HCT116 (cell line): ENCODE data around the gene HPCAL1.

Source experiments
- EZH2 ChIP-seq: fragments of 200-600 bp; sonication (generic); IDR thresholded peaks from 2 replicates; pipeline ENCODE4 v1.6.1; 2017; ENCODE audit warnings: antibody characterized with exemption, mixed run types
- EZH2phosphoT487 ChIP-seq: fragments of 200-600 bp; IDR thresholded peaks from 2 replicates; pipeline ENCODE4 v1.6.1; 2018; ENCODE audit warnings: antibody characterized with exemption, borderline replicate concordance
- POLR2A ChIP-seq: IDR thresholded peaks from 2 replicates; pipeline ENCODE4 v1.7.0; 2011; ENCODE audit warnings: borderline replicate concordance; ENCODE audit not compliant: insufficient read depth, insufficient read length; ENCODE audit errors: extremely low read depth
- POLR2AphosphoS5 ChIP-seq: IDR thresholded peaks from 2 replicates; pipeline ENCODE4 v1.6.1; 2011; ENCODE audit warnings: mild to moderate bottlenecking, low read depth, low read length, moderate library complexity
- YY1 ChIP-seq: IDR thresholded peaks from 2 replicates; pipeline ENCODE4 v1.6.1; 2011; ENCODE audit warnings: low read length, low read depth, moderate library complexity, mild to moderate bottlenecking; ENCODE audit not compliant: insufficient replicate concordance; ENCODE audit errors: extremely low read depth
- TF ChIP-seq, protein P1 (sequence below), 3 experiments: fragments of 200-600 bp in 1 of 3; sonication (generic) in 1 of 3; IDR thresholded peaks in 2 of 3; conservative IDR thresholded peaks in 1 of 3; 2 replicates each; pipeline ENCODE4 v1.5.1; 2012 to 2017; ENCODE audit warnings: low read depth in 2 of 3, low read length in 2 of 3, antibody characterized with exemption in 1 of 3, borderline replicate concordance in 1 of 3, control low read depth in 1 of 3, mild to moderate bottlenecking in 1 of 3, mixed read lengths in 1 of 3, mixed run types in 1 of 3, moderate library complexity in 1 of 3; ENCODE audit not compliant: insufficient read depth in 1 of 3
- TF ChIP-seq, protein P2 (sequence below): IDR thresholded peaks from 2 replicates; pipeline ENCODE4 v1.6.1; 2012

DNA sequence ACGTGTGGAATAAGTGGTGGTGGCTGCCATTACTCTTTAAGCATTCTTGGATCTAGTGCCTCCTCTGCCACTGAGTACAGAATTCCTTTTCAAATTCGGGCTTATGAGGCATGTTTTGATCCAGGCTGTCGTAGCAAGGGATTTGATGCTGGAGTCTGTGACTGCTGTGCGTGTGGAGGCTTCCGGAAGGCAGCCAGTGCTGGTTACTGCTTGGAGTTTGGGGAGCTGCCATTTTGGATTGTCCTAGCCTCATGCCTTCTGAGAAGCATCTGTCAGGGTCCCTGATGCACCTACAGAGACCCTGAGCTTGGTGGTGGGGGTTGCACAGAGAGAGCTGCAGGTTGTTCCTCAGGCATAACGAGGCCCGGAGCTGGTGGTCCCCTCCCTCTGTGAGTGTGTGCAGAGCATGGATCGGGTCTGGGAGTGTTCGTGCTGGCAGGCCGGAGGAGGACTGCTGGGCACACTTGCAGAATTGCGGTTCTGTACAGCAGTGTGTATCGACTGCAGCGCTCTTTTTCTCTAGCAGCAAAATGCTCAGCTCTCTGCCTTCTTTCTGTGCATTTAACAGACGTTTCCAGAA is 7.7 kb downstream of the HPCAL1 start:
- TF ChIP-seq POLR2AphosphoS5 (no peak), EZH2 (no peak), POLR2A (no peak), EZH2phosphoT487 (no peak), YY1 (no peak)
- TF ChIP-seq, protein P1, sequence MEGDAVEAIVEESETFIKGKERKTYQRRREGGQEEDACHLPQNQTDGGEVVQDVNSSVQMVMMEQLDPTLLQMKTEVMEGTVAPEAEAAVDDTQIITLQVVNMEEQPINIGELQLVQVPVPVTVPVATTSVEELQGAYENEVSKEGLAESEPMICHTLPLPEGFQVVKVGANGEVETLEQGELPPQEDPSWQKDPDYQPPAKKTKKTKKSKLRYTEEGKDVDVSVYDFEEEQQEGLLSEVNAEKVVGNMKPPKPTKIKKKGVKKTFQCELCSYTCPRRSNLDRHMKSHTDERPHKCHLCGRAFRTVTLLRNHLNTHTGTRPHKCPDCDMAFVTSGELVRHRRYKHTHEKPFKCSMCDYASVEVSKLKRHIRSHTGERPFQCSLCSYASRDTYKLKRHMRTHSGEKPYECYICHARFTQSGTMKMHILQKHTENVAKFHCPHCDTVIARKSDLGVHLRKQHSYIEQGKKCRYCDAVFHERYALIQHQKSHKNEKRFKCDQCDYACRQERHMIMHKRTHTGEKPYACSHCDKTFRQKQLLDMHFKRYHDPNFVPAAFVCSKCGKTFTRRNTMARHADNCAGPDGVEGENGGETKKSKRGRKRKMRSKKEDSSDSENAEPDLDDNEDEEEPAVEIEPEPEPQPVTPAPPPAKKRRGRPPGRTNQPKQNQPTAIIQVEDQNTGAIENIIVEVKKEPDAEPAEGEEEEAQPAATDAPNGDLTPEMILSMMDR (IDR thresholded peaks at IDR 0.05 in 2 of 3, conservative IDR thresholded peaks at IDR 0.05 in 1 of 3; ENCODE audit: borderline replicate concordance in 1 of 3, insufficient read depth in 1 of 3, low read depth in 2 of 3, low read length in 2 of 3) = no peak
- TF ChIP-seq, protein P2, sequence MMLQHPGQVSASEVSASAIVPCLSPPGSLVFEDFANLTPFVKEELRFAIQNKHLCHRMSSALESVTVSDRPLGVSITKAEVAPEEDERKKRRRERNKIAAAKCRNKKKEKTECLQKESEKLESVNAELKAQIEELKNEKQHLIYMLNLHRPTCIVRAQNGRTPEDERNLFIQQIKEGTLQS = no peak
